Breast epithelium (tissue), 3 donors: Measurements from ENCODE around the gene NAV1.

ENCODE experiments used
- POLR2A ChIP-seq: fragments of 450-650 bp; IDR thresholded peaks from one replicate; pipeline ENCODE4 v1.6.1; 2016; ENCODE audit warnings: antibody characterized with exemption, mild to moderate bottlenecking, moderate library complexity
- TF ChIP-seq, protein P1 (sequence below), 3 donors: fragments of 450-650 bp; IDR thresholded peaks; one replicate each; pipeline ENCODE4 v1.5.1; 2016 to 2017; ENCODE audit warnings: antibody characterized with exemption in 3 of 3, mild to moderate bottlenecking in 3 of 3, moderate library complexity in 3 of 3

DNA sequence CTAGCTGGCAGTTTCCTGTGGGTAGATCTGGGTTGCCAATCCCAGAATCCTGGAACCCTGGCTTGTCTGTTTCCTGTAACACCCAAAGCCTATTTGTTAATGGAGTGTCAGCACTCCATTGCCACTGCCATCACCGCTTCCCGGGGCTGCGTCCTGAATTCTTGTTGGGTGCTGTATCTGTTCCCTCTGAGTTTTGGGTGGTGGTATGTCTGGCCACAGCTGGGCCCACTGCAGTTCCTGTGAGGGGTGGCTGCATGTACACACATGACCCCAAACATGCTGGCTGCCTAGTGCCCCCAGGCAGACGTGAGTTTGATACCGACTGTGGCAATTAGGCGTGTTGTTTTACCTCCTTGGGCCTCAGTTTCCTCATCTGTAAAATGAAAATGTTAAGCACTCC is 29.3 kb downstream of the NAV1 start:
- TF ChIP-seq, protein P1, sequence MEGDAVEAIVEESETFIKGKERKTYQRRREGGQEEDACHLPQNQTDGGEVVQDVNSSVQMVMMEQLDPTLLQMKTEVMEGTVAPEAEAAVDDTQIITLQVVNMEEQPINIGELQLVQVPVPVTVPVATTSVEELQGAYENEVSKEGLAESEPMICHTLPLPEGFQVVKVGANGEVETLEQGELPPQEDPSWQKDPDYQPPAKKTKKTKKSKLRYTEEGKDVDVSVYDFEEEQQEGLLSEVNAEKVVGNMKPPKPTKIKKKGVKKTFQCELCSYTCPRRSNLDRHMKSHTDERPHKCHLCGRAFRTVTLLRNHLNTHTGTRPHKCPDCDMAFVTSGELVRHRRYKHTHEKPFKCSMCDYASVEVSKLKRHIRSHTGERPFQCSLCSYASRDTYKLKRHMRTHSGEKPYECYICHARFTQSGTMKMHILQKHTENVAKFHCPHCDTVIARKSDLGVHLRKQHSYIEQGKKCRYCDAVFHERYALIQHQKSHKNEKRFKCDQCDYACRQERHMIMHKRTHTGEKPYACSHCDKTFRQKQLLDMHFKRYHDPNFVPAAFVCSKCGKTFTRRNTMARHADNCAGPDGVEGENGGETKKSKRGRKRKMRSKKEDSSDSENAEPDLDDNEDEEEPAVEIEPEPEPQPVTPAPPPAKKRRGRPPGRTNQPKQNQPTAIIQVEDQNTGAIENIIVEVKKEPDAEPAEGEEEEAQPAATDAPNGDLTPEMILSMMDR (IDR thresholded peaks at IDR 0.05): no peak
- no peak for TF ChIP-seq POLR2A
